Gastroesophageal sphincter (tissue), 4 donors: ENCODE results near the gene LSM11. TPM values are rescaled to one million over a fixed set of nuclear protein-coding genes. Genes with fewer than 3 reads are reported as not detected.

Experiments
- ATAC-seq: fragments of 150-250 bp; one replicate; pipeline ENCODE4 v1.9.1; 2016; ENCODE audit warnings: mild to moderate bottlenecking, moderate library complexity
- H3K27ac ChIP-seq, 4 donors: fragments of 200-600 bp; sonication (generic) in 3 of 4; 1 replicate in 3 of 4; 2 replicates in 1 of 4; pipeline ENCODE4 v1.5.1; 2016 to 2019
- H3K27me3 ChIP-seq: fragments of 200-600 bp; sonication (generic); one replicate; pipeline ENCODE4 v1.5.1; 2019
- H3K36me3 ChIP-seq, 2 donors: fragments of 200-600 bp; sonication (generic); one replicate each; pipeline ENCODE4 v1.5.1; 2019; ENCODE audit warnings: control low read depth in 1 of 2
- H3K4me1 ChIP-seq, 3 donors: fragments of 200-600 bp; sonication (generic); 1 replicate in 2 of 3; 2 replicates in 1 of 3; pipeline ENCODE4 v1.5.1; 2016 to 2019; ENCODE audit warnings: control low read depth in 2 of 3
- H3K4me3 ChIP-seq, 2 donors: fragments of 200-600 bp; sonication (generic); one replicate each; pipeline ENCODE4 v1.5.1; 2019; ENCODE audit warnings: mild to moderate bottlenecking in 1 of 2, moderate library complexity in 1 of 2
- H3K9me3 ChIP-seq, 3 donors: fragments of 200-600 bp; sonication (generic); one replicate each; pipeline ENCODE4 v1.5.1; 2017 to 2019; ENCODE audit warnings: control low read depth in 2 of 3
- EP300 ChIP-seq: sonication (generic); formaldehyde crosslinking; IDR thresholded peaks from one replicate; pipeline ENCODE4 v1.6.1; 2017; ENCODE audit warnings: antibody characterized with exemption, mild to moderate bottlenecking
- POLR2A ChIP-seq, 2 donors: fragments of 450-650 bp; IDR thresholded peaks; one replicate each; pipeline ENCODE4 v1.6.1; 2017; ENCODE audit warnings: antibody characterized with exemption in 2 of 2, mild to moderate bottlenecking in 2 of 2, moderate library complexity in 1 of 2
- POLR2AphosphoS5 ChIP-seq: sonication (generic); formaldehyde crosslinking; IDR thresholded peaks from one replicate; pipeline ENCODE4 v1.6.1; 2017; ENCODE audit warnings: antibody characterized with exemption
- WGBS, 2 donors: methylation state at CpG; one replicate each; pipeline ENCODE4 v1.1.5; 2018; ENCODE audit warnings: low coverage in 1 of 2; 5-methylcytosine and 5-hydroxymethylcytosine counted together
- total RNA-seq, 4 donors: library from RNA; depleted of rRNA; stranded (reverse); fragments of >200 nt; gene quantifications; one replicate each; pipeline ENCODE4 v1.1.0, GENCODE V29; 2016
- TF ChIP-seq, protein P1 (sequence below), 4 experiments: fragments of 200-600 bp in 2 of 4; fragments of 450-650 bp in 2 of 4; sonication (generic) in 1 of 4; IDR thresholded peaks; one replicate each; pipeline ENCODE4 v1.5.1; 2017 to 2019; ENCODE audit warnings: antibody characterized with exemption in 4 of 4, mild to moderate bottlenecking in 2 of 4, moderate library complexity in 2 of 4

Gene LSM11
- total RNA-seq, 4 donors from 2014 or later: 14.8 to 38.4 (median 27.3) TPM

DNA sequence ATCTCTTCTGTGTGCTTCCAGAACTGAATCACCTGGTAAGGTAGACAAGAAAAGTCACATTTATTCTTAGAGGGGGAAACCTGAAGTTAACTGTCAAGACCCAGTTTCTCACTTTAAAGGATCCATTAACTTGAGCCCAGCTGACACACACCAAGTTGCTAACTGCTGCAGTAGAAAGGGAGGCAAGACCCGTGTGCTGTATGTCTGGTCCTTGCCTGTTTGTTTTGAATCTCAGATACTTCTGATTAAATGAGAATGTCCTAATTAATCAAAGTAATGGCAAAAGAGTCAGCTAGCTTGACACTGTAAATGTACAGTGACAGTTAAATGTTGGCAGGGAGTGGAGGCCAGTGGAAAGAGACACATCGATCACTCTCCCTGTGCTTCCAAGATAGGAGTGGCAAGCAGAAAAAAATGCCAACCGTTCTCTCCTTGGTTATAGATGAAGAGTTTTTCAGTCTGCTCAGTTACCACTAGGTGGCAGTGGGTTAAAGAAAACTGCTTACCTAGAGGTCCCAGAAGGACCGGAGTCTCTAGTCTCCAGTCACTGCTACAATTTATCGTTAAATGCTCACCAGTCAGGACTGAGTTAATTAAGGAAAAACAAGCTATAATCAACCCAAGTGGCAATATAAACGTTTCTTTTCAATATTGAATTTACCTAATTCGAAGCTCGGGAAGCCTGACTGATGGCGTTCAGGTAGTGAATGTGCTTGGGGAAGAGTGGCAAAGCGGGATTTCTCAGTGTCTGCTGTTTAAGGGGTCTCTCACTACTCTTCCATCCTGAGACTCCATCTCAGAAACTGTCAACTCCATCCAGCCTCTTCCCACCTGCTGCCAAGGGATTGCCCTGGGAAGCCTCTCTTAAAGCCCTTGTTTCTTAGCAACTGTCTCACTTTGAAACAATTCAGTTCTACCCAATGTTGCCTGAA, 18.4 kb downstream of the LSM11 start:
- Histone ChIP-seq H3K9me3 (no peaks in the 10 kb centered on the region), H3K27ac (peak overlapping the region in 1 of 4 donors; percentile 25), H3K4me1 (peaks cover 0 to 19% (median 3%) of the 10 kb centered on the region in 3 donors), H3K36me3 (peaks cover 0 to 43% of the 10 kb centered on the region in 2 donors), H3K27me3 (no peaks in the 10 kb centered on the region), H3K4me3 (no peak overlapping the region)
- WGBS, 2 donors: 25 to 31% methylated on average over 9 to 10 of the region's 10 CpGs
- TF ChIP-seq, protein P1, sequence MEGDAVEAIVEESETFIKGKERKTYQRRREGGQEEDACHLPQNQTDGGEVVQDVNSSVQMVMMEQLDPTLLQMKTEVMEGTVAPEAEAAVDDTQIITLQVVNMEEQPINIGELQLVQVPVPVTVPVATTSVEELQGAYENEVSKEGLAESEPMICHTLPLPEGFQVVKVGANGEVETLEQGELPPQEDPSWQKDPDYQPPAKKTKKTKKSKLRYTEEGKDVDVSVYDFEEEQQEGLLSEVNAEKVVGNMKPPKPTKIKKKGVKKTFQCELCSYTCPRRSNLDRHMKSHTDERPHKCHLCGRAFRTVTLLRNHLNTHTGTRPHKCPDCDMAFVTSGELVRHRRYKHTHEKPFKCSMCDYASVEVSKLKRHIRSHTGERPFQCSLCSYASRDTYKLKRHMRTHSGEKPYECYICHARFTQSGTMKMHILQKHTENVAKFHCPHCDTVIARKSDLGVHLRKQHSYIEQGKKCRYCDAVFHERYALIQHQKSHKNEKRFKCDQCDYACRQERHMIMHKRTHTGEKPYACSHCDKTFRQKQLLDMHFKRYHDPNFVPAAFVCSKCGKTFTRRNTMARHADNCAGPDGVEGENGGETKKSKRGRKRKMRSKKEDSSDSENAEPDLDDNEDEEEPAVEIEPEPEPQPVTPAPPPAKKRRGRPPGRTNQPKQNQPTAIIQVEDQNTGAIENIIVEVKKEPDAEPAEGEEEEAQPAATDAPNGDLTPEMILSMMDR (IDR thresholded peaks at IDR 0.05): peak; percentile 71 to 85 (median 75)
- no peak for TF ChIP-seq POLR2A (IDR thresholded peaks at IDR 0.05)
- TF ChIP-seq POLR2AphosphoS5: no peak
- peak; percentile 84 for ATAC-seq

DNA sequence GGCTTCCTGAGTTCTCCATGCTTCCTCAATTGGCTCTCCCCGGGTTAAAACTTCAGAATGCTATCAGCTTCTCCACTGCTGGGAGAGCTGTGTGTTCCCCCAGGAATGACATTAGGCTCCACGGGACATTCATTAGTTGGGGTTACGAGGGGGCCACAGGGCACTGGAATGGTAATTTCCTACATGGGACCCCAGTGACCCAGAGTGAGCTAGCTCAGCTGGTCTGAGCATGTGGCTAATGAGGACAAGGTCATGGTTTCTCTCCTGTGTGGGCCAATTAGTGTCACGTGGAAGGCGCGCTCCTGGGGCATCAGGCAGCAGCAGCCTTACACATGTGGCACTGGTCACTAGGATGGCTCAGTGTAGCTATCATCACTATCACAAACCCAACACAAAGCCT, 21.0 kb downstream of the LSM11 start:
- Histone ChIP-seq H3K4me3 (no peak overlapping the region), H3K36me3 (peaks cover 0 to 19% of the 10 kb centered on the region in 2 donors), H3K9me3 (no peaks in the 10 kb centered on the region), H3K27me3 (no peaks in the 10 kb centered on the region), H3K4me1 (peaks cover 0 to 19% (median 3%) of the 10 kb centered on the region in 3 donors), H3K27ac (no peak overlapping the region)
- WGBS, 2 donors: 94 to 100% methylated on average over 3 to 4 of the region's 6 CpGs
- ATAC-seq: no peak
- TF ChIP-seq EP300: no peak
- TF ChIP-seq POLR2A (IDR thresholded peaks at IDR 0.05): no peak

DNA sequence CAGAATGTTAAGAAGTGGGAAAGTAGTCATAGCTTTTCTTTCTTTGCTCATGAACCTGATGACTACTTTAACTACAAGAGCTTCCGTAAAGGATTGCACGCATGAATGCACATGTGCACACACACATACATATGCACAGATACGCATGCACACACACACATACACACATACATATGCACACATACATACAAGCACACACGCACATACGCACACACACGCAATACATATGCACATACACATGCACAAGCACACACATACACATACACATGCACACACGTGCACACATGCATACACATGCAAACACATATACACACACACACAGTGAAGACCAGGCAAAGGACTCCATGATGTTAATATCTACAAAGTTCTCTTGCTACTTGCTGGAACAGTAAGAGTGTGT, 22.9 kb downstream of the LSM11 start:
- H3K4me1 ChIP-seq: peaks cover 0 to 12% (median 3%) of the 10 kb centered on the region in 3 donors
- no peaks in the 10 kb centered on the region for H3K27me3 ChIP-seq
- H3K27ac ChIP-seq: no peak overlapping the region
- 72 to 97% methylated on average over 4 to 7 of the region's 7 CpGs for WGBS, 2 donors
- ATAC-seq: no peak
- TF ChIP-seq POLR2AphosphoS5 (no peak), POLR2A (IDR thresholded peaks at IDR 0.05) (no peak), EP300 (no peak)
- TF ChIP-seq, protein P1 (IDR thresholded peaks at IDR 0.05): no peak
- H3K4me3 ChIP-seq: no peak overlapping the region
- no peaks in the 10 kb centered on the region for H3K36me3 ChIP-seq
- H3K9me3 ChIP-seq: no peaks in the 10 kb centered on the region

DNA sequence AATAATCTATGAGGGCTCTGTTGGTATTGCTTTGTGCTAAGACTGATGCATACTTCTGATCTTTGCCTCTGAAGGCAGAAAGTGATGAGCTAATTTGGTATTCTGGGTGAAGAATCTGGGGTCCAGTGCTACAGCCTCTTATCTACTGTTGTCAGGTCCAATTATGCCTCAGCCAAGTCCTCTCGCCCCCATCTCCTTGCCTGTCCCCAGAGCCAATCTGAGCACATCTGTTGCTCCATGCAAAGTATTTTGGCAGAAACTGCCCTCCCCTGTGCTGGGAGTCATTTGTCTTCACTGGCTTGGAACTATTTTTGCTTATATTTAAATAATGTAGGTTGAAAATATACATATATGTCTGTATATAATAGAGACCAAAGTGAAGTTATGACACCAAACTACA, 23.4 kb downstream of the LSM11 start:
- Histone ChIP-seq H3K36me3 (no peaks in the 10 kb centered on the region), H3K4me1 (peaks cover 0 to 8% (median 0%) of the 10 kb centered on the region in 3 donors), H3K9me3 (no peaks in the 10 kb centered on the region), H3K4me3 (no peak overlapping the region), H3K27me3 (no peaks in the 10 kb centered on the region), H3K27ac (no peak overlapping the region)
- WGBS, 2 donors: 40 to 57% methylated on average over 1 of the region's 1 CpG
- ATAC-seq: no peak
- TF ChIP-seq POLR2A (IDR thresholded peaks at IDR 0.05) (no peak), POLR2AphosphoS5 (no peak), EP300 (no peak)
- TF ChIP-seq, protein P1 (IDR thresholded peaks at IDR 0.05): no peak

DNA sequence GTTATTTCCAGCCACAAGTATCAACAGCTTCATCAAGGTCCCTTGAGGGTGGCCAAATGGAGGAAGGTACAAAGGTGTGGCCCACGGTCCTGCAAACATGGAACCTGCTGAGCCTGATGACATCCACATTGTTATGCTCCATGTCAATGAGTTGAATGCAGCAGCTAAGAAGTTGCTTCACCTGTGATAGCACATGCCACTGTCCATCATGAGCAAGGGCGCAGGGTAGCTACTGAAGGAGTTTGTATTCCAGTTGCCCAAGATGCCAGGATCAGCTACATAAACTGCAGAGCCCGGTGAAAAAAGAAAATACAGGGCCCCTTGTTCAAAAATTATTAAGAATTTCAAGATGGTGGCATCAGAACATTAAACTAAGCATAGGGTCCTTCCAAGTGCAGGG, 24.2 kb downstream of the LSM11 start:
- Histone ChIP-seq H3K27ac (no peak overlapping the region), H3K36me3 (no peaks in the 10 kb centered on the region), H3K9me3 (no peaks in the 10 kb centered on the region), H3K27me3 (no peaks in the 10 kb centered on the region), H3K4me1 (no peaks in the 10 kb centered on the region), H3K4me3 (no peak overlapping the region)
- TF ChIP-seq EP300 (no peak), POLR2AphosphoS5 (no peak), POLR2A (IDR thresholded peaks at IDR 0.05) (no peak)
- TF ChIP-seq, protein P1 (IDR thresholded peaks at IDR 0.05): no peak
- WGBS, 2 donors: 88 to 100% methylated on average over 1 to 2 of the region's 3 CpGs
- ATAC-seq: no peak
